Ecto neural progenitor cell (in vitro differentiated cells): ENCODE results near the gene METTL4.

ENCODE experiments used
- DNase-seq: peaks from one replicate; pipeline ENCODE4 v3.0.0-alpha.2; 2018; ENCODE audit warnings: low spot score

Gene METTL4

DNA sequence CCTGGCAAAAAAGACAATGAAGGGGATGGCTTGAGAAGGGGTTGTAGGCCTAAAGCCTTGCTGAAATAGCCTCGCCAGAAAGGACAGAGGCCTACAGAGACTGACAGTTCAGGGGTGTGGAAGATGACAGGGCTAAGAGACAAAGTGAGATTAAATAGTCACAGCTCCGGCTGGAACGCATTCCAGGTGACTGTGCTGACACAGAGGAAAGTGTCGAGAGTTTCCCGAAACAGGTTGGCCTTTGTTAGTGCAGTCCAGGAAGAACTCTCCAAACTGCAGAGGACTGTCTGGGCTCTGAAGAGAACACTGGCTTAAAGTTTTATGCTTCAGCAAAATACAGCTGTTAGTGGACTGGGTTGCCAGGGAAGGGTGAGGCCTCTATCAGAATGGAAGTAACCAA is 52.8 kb downstream of the METTL4 start:
- DNase-seq: no peak

DNA sequence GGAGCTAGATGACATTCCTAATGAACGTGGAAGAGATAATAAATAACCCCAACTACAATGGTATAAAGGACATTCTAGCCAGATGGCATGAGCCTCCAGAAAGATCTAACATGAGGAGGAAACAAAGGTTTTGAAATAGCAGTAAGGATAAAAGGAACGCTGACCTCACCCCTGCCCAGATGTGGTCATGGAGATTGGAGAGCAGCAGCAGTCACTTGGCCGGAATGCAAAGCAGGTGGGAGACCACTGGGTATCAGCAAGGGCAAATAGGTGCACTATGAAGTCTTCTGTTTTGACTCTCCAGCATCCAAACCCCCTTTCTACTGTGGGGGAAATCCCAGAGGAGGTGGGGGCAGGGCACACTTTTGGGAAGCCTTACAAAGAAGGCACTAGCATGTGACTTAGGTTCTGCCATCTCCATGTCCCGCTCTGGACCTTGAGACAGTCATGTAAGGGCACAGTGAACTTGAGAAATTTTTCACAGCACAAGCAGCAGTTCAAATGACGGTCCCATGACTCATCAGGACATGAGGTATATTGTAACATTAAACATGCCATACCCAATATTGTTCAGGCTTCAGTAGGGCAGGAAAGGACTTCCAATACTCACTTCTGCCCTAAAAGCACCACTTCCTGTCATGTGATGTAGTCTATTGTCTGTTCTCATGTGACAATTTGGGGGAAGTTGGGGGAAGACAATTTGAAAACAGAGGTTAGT is 55.2 kb downstream of the METTL4 start:
- DNase-seq: no peak

DNA sequence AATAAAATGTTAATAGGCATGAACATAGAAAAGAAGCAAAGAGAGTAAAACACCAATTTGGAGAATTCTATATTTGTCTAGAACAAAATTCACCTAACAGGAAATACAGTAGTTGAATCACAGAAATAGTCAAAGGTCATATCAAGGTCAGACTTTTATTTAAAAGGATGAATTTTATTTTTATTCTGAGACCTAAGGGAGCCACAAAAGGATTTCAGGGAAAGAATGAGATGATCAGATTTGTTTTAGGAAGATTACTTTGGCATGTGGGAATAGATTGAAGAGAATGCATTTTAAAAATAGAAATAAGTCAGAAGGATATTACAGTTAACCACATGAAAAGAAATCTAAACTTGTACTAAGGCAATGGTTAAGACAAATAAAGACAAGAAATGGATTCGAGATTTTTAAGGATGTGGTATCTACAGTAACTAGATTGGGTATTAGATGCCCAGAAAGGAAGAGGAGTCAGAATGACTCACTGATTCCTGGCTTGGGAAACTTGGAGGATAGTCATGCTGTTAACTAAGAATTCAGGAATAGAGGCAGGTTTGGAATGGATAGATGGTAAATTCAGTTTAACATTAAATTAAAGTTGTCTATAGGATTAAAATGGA is 56.0 kb downstream of the METTL4 start:
- DNase-seq: no peak

DNA sequence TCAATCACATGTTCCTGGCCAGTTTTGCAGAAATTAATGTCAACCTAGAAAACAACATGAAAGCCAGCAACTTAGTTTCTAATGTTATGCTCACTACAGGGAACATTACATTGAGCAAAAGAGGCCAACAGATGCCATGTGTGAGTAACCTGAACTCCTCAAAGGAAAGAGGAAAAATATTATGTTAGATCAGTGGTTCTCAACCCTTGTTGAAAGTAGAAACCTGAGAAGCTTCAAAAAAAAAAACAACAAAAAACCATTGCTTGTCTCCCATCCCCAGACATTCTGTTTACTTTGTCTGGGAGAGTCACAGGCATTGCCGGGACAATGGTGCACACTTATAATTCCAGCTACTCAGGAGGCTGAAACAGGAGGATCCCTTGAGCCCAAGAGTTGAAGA is 57.7 kb downstream of the METTL4 start:
- no peak for DNase-seq

DNA sequence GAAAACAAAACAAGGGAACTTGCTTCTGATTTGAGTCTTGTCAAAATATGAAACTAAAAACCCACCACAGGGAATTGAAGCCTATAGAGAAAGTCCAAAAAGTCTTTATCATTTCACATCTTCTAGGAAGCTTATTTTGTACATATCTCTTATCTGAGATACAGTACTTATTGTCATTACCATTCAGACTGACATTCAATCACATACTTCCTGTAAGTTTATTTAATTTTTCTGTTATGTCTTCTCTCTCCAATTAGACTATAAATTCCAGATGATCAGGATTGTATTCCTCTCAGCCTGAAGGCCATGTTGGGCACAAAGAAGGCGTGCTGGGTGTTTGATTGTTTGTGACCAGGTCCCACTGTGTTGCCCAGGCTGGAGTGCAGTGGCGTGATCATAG is 59.2 kb downstream of the METTL4 start:
- DNase-seq: no peak

DNA sequence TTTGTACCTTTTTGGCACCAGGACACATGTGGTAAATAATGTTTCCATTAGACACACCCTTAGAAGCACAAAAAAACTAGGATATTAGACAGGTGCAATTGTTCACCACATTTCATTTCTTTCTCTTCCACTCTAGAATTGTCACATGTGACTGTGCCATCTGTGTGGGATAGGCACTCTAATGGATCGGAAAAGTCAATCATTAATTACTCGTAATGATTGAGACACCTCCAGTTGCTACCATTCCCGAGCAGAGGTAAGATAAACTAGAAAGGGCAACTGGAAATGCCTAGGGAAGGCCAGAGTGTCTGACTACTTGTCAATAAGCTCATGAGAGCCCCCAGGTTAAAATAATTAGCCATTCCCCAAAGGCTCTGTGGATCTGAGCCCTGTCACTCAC is 59.9 kb downstream of the METTL4 start:
- DNase-seq: no peak

DNA sequence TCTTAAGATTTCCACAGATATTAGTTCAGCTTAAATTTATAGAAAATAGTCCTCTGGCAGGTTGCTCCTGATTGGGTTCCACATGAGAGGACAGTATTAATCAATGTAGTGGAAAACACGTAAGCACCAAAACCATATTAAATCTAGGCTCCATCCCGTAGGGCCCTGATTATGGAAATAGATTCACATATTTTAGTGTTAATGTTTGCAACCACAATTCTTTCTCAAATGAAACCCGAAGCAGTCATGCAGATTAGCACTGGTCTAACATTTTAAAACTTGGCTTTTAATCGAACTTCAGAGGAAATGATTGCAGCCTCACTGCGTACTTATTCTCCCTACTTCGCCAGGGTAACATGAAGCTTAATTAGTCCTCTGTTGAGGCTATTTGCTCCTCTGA is 60.9 kb downstream of the METTL4 start:
- DNase-seq: no peak

DNA sequence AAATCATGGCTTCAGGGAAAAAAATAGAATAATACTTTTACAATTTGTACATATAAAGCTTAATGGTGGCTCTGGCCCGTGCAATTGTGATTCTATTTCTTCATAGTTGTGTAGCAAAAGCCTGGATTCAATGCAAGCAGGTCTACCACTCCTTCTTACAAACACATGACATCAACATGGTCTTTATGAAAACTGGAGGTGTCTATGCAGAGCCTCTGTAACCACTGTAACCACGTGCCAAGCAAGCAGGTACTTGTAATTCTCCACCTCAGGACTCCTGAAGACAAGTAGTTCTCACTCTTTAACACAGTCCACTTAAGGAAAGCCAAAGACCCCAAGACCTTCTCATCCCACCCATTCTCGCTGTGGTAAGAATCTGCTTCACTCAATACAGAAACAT is 62.6 kb downstream of the METTL4 start:
- no peak for DNase-seq

DNA sequence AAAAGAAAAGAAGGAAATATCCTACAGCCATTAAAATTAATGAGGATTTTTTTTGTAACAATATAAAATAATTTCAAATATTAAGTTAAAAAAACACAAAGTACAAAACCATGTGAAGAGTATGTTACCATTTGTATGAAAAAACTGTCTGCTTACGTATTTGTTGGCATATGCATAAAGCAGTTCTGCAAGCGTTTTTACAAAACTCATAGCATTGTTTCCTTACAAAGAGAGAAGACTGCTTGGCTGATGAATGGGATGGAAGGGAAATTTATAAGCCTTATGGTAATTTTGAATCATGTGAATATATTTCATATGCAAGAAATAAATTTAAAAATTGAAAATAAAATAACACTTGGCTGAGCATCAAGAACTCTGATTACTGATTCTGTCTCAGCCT is 63.1 kb downstream of the METTL4 start:
- no peak for DNase-seq

DNA sequence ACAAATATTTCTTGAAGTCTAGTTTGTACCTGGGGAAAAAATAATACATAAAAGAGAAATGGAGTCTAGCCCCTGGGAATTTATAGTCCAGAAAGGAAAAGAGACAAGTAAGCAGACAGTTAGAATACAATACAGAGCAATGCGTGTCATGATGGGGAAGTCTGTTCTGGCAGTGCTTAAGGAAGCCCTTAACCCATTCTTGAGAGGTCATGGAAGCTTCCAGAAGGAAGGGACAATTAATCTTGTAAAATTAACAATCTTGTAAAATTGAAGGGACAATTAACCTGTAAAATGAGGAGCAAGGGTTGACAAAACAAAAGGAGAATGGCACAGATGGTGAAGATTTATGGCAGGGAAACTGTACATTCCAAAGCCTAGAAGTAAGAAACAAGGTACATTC is 66.7 kb downstream of the METTL4 start:
- no peak for DNase-seq

DNA sequence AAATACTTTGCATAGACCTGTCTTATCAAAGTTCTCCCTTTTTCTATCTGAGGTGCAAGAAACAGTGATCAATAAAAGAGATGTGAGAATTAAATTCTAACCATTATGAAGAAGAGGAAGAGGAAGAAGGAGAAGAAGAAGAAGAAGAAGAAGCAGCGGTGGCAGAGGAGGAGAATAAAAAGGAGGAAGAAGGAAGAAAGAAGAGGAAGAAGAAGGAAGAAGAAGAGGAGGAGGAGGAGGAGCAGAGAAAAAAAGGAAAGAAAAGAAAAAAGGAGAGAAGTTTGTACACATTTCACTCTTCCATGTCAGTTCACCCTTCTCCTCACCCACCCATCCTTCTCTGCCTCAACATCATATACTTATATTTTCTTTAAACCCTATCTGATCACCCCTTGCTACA is 68.4 kb downstream of the METTL4 start:
- DNase-seq: no peak

DNA sequence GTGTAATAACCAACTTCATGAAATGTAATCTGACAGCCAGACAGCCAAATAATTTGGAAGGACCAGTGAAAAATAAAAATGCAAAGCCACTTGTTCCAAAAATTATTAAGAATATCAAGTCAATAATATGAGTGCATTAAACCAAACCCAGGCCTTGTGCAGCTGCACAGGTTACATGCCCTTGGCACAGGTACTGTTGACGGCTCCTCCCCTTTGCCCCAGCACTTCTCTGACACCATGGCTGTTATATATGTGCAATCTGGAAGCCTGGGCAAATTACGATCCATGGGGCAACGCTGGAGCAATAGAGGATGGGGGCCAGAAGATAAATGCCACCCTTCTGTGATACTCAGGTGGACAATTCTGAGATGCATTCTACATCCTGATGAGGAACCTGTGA is 68.9 kb downstream of the METTL4 start:
- no peak for DNase-seq

DNA sequence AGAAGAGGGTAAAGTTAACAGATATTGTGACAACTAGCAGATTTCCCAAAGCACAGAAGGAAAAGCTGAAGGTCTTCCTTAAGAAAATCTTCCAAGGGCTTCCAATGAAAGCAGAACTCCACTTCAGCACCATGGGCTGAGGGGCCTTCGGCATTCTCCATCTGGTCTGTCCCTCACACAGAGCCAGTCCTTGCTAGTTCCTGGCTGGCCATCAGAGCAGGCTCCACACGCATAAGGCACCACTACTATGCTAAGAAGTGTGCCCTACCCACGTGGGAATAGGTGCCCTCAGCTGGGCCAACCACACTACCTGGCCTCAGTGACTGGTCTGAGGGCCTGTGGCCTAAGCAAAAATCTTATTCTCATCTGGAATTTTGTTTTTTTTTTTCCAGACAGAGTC is 73.5 kb downstream of the METTL4 start:
- no peak for DNase-seq

DNA sequence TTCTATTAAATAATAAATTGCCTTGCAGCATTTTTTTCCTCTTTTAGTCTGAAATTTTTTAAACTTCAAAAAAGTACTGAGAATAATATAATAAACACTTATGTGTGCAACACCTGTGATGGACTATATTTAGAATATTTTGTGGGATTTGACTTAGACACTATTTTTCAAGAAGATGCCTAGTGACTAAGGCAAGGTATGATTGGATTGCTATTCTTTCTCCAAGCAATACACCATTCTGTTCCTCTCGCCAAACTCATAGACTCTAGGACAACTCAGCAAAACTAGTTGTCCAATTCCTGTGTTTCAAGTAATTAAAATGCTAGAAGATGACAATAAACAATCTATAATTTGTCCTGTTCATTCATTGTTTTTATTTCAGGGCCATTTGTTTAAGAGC is 75.9 kb downstream of the METTL4 start:
- DNase-seq: no peak

DNA sequence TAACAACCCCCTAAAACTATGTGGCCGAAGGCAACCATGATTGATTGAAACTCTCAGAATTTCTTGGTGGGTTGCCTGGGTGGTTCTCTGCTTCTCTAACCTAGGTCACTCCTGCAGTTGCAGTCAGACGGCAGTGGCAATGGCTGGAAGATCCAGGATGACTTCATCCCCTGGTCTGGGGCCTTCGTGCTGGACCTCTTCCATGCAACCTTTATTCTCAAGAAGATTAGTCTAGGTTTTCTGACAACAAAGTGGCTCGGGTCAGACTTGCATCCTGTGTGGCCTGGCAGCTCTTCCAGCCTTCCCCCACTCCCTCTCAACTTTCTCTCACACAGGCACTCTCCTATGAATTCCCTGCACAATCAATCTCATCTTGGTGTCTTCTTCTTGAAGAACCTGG is 76.4 kb downstream of the METTL4 start:
- no peak for DNase-seq
